Posterior vena cava (tissue), 2 donors: ENCODE measurements around the gene SNAPC4. TPM values are rescaled to one million over a fixed set of nuclear protein-coding genes. Genes with fewer than 3 reads are reported as not detected.

Source experiments
- DNase-seq: peaks from one replicate; pipeline ENCODE4 v3.0.0-alpha.2; 2020; ENCODE audit warnings: low spot score
- intact Hi-C, 2 donors: fragments of 100-400 bp; cut with DNase I; formaldehyde crosslinking; loops; one replicate each; pipeline versions ENCODE4 v1.14.1 to v1.14.2; 2022 to 2023
- total RNA-seq, 2 donors: library from RNA; stranded (reverse); fragmentation: NEBNext Ultra II Directional; extraction: Animal tissue kit (Norgen Biotek cat#: 25700); gene quantifications; one replicate each; pipeline ENCODE4 v1.2.1, GENCODE V29; 2021
- donor health status: DM: yes; HTN: yes; CAD: no.
- donor health status: DM: yes; HTN: yes; CAD: no.

The SNAPC4 gene
- total RNA-seq, 2 donors from 2014 or later = 4.7 to 4.9 TPM

DNA sequence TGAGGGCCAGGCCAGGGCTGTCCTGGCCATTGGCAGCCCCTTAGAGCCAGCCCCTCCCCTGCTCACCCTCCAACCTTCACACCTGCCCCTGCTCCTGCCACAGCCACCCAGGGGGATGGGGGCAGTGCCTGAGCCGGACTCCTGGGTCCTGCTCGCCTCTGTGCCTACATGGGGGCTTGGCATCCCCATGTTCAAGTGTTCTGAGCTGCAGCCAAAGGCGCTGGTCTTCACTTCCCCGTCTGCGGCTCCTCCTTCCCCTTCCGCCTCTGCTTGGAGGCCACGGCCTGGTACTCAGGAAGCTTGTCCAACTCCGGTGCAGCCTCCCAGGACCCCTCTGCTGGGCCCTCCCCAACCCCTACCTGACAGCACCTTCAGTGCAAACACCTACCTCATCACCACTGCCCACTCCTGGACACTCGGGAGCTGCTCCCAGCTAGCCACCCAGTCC lies 34.2 kb downstream of the SNAPC4 start:
- intact Hi-C loops = no loop called here
- no peak for DNase-seq

DNA sequence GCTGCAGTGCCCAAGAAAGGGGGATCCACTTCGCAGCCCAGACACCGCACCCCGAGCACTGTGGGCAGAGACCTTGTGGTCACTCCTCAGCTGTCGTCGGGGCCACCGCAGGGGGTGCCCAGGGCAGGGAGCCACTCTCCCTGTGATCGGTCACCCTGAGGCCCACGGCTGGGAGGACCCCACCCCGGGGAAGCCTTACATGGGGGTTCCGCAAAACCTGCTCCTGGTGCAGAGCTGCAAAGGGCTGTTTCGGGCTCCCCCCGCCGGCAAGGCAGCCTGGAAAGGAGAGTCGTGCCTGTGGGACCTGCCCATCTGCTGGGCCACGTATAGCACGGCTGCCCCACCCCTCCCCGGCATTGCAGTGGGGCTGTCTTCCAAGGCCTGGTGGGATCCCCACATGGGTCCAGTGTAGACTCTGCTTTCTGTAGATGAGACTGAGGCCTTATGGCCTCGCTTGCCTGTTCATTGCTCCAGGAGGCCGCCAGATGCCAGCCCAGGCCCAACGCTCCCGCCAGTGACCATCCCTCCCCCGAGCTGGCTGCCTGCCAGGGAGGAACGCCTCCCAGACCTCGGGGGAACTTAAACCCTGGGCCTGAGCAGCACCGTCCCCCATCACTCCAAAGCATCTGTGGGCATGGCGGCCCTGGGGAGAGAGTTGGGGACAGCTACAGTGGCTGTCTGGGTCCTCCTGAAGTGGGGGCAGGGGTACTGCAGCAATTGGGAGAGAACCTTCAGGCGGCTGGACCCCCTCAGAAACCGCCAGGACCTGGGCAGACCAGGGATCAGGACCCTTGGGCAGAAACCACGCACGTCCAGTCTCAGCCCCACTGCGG lies 34.8 kb downstream of the SNAPC4 start:
- intact Hi-C loops = no loop called here
- DNase-seq = no peak

DNA sequence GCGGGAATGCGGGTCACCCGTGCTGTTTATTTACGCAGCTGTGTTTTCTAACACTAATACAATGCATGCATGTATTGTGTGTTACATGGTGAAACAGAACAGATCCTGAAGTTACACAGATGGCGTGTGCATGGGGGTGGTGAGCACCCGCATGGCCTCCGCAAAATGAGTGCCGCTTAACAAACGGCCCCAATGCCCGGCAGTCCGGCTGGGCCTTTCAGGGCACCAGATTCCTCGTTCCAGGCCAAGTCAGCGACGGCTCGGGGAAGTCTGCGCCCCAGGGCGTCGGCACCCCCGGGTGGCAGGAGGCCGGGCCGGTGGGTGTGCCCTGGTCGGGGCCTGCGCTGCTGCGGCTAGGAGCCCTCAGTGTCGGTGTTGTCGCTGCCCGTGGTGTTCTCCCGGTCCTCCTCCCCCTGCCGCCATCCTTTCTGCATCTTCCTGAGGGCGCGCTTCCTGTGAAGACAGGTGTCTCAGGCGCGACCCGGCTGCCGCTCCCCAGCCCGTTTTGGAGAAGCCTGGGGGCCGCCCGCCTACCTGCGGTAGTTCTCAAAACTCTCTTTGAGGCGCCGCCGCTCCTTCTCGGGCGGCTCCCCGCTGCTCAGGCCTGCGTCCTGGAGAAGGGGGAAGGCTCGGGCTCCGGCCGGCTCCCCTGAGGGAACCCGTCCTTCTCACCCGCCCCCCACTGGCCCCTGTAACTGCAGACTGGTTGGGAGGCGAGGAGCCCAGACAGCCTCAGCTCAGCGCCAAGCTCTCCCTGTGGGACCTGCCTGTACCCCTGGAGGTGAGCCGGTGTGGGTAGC lies 35.8 kb downstream of the SNAPC4 start:
- intact Hi-C loops = no loop called here
- DNase-seq = no peak

DNA sequence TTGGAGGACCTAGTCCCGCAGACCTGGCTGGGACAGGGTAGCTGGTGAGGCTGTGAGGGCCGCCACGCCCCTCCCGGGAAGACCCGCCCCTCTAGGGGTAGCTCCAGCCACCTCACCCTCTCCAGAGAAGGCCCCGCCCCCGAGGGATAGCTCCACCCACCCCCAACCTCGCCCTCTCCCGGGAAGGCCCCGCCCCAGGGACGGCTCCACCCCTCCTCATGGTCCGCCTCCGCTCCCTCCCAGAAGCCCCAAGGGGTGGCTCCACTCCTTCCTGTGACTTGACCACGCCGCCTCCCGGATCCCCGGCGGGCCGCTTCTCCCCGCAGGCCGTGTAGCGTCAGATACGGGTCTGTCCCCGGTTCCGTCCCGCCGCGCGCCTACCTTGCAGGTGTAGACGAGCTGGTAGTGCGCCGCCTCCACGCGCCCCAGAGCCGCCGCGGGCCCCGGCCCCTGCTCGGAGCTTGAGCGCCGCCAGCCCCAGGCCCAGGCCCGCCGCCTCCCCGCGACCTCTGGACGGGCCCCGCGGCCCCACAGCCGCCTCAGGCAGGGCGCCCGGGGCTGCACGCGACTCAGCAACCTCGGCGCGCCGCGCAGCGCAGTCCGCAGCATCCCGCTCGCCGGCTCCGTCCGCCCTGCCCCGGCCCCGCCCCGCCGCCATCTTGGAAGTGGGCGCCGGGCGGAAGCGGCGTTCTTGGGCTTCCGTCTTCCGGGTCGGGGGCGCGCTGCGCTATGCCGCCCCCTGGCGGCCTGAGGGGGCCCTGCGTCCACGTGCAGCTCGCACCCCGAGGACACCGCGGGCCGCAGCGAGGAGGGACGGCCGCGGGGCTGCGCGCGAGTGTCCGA lies 36.6 kb downstream of the SNAPC4 start, which contains the start of gene DNLZ:
TSS of gene DNLZ (minus strand) at position 639 of the 843 bp plus-strand sequence. CDS start at position 609, 30 bp downstream.
- DNase-seq = peak; percentile 99
- intact Hi-C loops = no loop called here

- intact Hi-C loops = no loop called here
- DNase-seq = no peak
Measured at GRCh38 chr9:136362450-136362784, 37.6 kb downstream of the SNAPC4 start.

DNA sequence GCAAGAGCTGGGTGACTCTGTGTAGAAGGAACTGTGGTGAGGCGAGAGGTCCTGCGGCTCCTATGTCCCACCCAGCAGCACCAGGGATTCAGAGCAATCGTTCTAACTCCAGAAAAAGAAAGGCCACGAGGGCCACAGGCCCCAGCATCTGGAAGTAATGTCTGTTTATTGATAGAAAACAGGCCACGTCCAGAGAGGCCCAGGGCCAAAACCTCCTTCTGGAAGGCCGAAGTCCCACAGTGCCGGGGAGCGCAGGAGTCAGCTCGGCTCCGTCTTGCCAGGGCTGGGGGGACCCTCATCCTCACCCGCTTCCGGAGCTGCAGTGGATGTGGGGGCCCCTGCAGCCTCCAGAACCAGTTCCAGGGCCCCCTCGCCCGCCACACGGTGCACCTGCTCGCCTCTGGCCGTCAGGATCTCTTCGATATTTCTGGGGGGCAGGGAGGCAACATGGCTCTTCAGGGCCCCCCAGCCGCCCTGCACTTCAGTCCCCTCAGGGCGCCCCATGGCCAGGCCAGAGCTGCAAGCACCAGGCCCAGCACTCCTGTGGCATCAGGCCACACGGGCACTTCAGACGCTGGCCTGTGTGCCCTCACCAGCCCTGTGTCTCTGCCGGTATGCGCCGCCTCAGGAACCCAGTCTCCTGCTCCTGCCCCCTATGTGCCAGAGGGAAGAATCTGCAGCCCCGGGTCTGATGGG lies 38.1 kb downstream of the SNAPC4 start:
- intact Hi-C loops = no loop called here
- DNase-seq = no peak

- intact Hi-C loops = no loop called here
- no peak for DNase-seq
Measured at GRCh38 chr9:136361047-136361753, 38.8 kb downstream of the SNAPC4 start.

DNA sequence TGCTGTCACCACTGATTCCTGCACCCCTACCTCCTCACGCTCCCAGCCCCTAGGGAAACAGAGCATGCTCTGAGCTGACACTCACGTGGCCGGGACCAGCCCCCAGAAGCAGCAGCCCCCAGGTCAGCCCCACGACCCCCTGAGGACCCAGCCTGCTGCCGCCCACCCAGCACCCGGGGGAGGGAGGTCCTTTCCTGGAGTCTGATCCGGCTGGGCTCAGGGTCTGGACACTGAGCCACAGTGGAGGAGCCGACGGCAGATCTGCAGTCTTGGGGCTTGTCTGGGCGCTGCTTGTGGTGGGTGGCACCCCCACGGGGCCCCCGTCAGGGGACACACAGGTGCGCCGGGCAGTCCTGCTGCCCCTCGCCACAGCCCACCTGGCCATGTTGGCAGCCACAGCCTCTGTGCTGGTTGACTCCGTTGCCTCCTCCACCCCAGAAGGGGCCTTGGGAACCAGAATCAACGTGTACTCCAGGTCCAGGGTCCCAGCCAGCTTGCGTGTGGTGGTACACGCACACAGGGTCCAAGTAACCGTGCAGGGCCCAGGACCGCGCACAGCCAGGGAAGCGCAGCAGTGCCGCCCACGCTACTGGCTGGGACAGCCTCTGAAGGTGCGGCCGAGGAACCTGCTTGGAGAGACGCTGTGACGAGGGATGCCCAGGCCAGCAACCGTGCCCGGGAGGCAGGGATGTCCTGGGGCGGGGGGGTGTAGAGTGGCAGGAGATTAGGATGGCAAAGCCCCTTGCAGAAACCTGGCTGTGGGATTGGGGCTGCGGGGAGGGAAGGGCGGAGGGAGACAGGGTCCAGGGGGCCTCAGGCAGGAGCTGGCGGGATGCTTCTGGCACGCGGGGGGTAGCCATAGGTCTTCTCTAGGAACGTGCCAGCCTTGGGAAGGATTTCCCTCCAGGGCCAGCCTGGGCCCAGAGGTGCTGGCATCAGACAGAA lies 39.9 kb downstream of the SNAPC4 start:
- no peak for DNase-seq
- intact Hi-C loops = no loop called here

GRCh38 chr9:136358888-136359287 lies 41.1 kb downstream of the SNAPC4 start:
- DNase-seq = no peak
- intact Hi-C loops = no loop called here

- intact Hi-C loops = no loop called here
- DNase-seq = no peak
Measured at GRCh38 chr9:136358016-136358415, 42.0 kb downstream of the SNAPC4 start.

DNA sequence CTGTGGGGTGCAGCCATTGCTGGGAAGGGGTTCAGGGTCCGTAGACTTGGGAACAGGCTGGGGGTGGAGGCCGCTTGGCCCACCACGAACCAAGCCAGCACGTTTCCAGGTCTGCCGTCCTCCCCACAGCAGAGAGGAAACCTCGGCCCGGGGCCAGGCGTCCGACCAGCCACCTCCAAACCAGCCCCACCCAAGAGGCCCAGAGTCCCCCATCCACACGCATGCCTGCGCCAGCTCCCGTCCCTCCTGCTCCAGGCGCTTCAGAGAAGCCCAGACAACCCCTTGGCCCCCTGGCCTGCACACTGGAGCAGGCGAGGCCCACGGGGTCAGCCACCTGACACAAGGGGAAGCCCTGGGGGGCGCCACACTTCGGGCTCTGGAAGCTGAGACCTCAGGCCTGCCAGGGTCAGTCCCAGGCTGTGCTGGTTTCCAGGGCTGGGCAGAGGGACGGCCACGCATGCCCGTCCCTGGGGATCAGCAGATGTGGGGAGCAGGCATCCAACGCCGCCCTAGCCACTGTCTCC lies 42.7 kb downstream of the SNAPC4 start:
- no peak for DNase-seq
- intact Hi-C loops = no loop called here

- intact Hi-C loops = no loop called here
- DNase-seq = no peak
Measured at GRCh38 chr9:136355616-136356557, 44.1 kb downstream of the SNAPC4 start.

GRCh38 chr9:136354592-136355085 lies 45.3 kb downstream of the SNAPC4 start:
- intact Hi-C loops = no loop called here
- DNase-seq = no peak

GRCh38 chr9:136353757-136354488 lies 46.0 kb downstream of the SNAPC4 start:
- no peak for DNase-seq
- intact Hi-C loops = no loop called here

GRCh38 chr9:136353088-136353487 lies 46.9 kb downstream of the SNAPC4 start:
- intact Hi-C loops = no loop called here
- DNase-seq = no peak
